A549 (cell line): ENCODE measurements around the gene TEC.
A peak's percentile ranks its signal among the peaks of the same experiment; 100 is the strongest.

Source experiments
- BCL3 ChIP-seq: fragments of >200 bp; sonication (Bioruptor Twin); formaldehyde crosslinking; IDR thresholded peaks from 3 replicates; pipeline ENCODE4 v1.6.1; 2016
- CTCF ChIP-seq: fragments of >200 bp; sonication (Bioruptor Twin); formaldehyde crosslinking; IDR thresholded peaks from 3 replicates; pipeline ENCODE4 v1.5.1; 2016
- EP300 ChIP-seq, 2 experiments: fragments of >200 bp; sonication (Bioruptor Twin); formaldehyde crosslinking; IDR thresholded peaks; 2 replicates in 1 of 2; 3 replicates in 1 of 2; pipeline ENCODE4 v1.6.1; 2016 to 2017
- POLR2A ChIP-seq: IDR thresholded peaks from 2 replicates; pipeline ENCODE4 v1.6.1; 2012; ENCODE audit warnings: mild to moderate bottlenecking, low read length
- REST ChIP-seq: fragments of 200-600 bp; sonication (generic); IDR thresholded peaks from 2 replicates; pipeline ENCODE4 v1.6.1; 2016; ENCODE audit warnings: antibody characterized with exemption, mild to moderate bottlenecking, moderate library complexity
- SMC3 ChIP-seq: fragments of >200 bp; sonication (Bioruptor Twin); formaldehyde crosslinking; IDR thresholded peaks from 3 replicates; pipeline ENCODE4 v1.6.1; 2018; ENCODE audit warnings: inconsistent platforms
- SREBF2 ChIP-seq: fragments of 450-650 bp; IDR thresholded peaks from 2 replicates; pipeline ENCODE4 v1.6.1; 2014; ENCODE audit warnings: mild to moderate bottlenecking, moderate library complexity
- ZSCAN20 ChIP-seq: fragments of 250-450 bp; sonication (Bioruptor Pico); IDR thresholded peaks from 2 replicates; pipeline ENCODE4 v1.8.0; 2022; ENCODE audit warnings: mild to moderate bottlenecking, moderate library complexity

- TF ChIP-seq BCL3 (no peak), REST (no peak), CTCF (peak; percentile 50), SREBF2 (no peak), ZSCAN20 (no peak), POLR2A (no peak), EP300 (IDR thresholded peaks at IDR 0.05) (no peak), SMC3 (peak; percentile 23; the same call in 1 of the 3 replicates)
Measured at GRCh38 chr4:48141048-48141447, 128.6 kb downstream of the TEC start.
